Neural progenitor cell (in vitro differentiated cells): Measurements from ENCODE around the gene KIAA0930.

Source experiments
- EZH2 ChIP-seq: fragments of 200-600 bp; sonication (generic); IDR thresholded peaks from 2 replicates; pipeline ENCODE4 v1.6.1; 2017; ENCODE audit warnings: antibody characterized with exemption, mild to moderate bottlenecking, moderate library complexity
- EZH2phosphoT487 ChIP-seq: fragments of 200-600 bp; sonication (generic); IDR thresholded peaks from 2 replicates; pipeline ENCODE4 v1.6.1; 2017; ENCODE audit warnings: antibody characterized with exemption
- TF ChIP-seq, protein P1 (sequence below): fragments of 200-600 bp; sonication (generic); IDR thresholded peaks from 2 replicates; pipeline ENCODE4 v1.5.1; 2017; ENCODE audit warnings: antibody characterized with exemption, mild to moderate bottlenecking

DNA sequence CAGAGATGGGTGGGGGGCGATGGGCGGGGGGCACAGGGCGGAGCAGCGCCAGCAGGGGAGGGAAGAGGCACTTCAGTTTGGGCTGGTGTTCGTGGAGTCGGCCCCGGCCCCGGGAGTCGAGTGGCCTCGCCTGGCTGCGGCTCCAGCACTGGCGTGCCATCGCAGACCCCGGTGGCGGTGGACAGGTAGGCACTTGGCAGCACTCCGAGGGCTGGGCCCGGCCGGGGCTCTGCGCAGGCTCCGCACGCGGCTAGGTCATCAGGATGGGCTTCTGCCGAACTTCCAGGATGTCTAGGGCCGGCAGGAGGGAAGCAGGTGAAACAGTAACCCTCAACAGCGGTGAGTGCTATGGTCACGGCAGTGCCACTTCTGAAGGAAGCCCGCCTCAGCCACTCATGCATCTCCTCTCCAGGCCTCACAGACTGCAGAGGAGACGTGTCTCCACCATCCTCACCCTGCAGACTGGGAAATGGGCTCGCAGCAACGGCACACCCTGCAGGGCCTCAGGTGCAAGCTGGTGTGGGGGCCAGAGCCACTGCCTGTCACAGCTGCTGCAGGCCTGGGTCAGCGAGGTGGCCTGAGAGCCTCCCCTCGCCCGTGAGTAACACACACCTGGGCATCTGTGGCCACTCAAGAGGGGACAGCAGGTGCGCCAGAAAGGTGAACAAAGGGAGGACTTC, 43.6 kb downstream of the KIAA0930 start:
- TF ChIP-seq, protein P1, sequence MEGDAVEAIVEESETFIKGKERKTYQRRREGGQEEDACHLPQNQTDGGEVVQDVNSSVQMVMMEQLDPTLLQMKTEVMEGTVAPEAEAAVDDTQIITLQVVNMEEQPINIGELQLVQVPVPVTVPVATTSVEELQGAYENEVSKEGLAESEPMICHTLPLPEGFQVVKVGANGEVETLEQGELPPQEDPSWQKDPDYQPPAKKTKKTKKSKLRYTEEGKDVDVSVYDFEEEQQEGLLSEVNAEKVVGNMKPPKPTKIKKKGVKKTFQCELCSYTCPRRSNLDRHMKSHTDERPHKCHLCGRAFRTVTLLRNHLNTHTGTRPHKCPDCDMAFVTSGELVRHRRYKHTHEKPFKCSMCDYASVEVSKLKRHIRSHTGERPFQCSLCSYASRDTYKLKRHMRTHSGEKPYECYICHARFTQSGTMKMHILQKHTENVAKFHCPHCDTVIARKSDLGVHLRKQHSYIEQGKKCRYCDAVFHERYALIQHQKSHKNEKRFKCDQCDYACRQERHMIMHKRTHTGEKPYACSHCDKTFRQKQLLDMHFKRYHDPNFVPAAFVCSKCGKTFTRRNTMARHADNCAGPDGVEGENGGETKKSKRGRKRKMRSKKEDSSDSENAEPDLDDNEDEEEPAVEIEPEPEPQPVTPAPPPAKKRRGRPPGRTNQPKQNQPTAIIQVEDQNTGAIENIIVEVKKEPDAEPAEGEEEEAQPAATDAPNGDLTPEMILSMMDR, result no peak
- TF ChIP-seq EZH2, result no peak
- no peak for TF ChIP-seq EZH2phosphoT487
